Astrocyte of the spinal cord (primary cell): Measurements from ENCODE around the gene DNAI2.

Experiments
- DNase-seq: peaks from one replicate; pipeline ENCODE4 v3.0.0; 2011; ENCODE audit warnings: low read depth, low spot score
- H3K4me3 ChIP-seq: 2 replicates; pipeline ENCODE4 v1.5.1; 2011; ENCODE audit warnings: low read depth, mild to moderate bottlenecking, low read length, moderate library complexity
- in situ Hi-C: cut with HindIII; loops from 2 replicates; pipeline ENCODE4 v1.10.0; 2017; ENCODE audit warnings: low sequenced_read_pairs
- TF ChIP-seq, protein P1 (sequence below): IDR thresholded peaks from 2 replicates; pipeline ENCODE4 v1.5.1; 2012; ENCODE audit warnings: low read depth, mild to moderate bottlenecking, low read length, inconsistent platforms

The DNAI2 gene

DNA sequence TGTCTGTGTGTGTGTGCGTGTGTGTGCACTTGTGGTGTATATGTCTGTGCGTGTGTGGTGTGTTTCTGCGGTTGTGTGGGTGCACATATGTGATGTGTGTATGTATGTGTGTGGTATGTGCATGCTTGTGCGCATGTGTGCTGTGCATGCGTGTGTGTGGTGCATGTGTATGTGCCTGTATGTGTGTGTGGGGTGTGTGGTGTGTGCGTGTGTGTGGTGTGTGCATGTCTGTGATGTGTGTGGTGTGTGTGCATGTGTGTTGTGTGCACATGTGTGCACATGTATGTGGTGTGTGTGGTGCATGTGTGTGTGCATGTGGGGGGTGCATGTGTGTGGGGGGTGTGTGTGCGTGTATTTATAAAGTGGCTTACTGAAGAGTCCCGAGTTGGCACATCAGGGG lies 23.0 kb upstream of the DNAI2 start:
- in situ Hi-C loops: no loop called here

DNA sequence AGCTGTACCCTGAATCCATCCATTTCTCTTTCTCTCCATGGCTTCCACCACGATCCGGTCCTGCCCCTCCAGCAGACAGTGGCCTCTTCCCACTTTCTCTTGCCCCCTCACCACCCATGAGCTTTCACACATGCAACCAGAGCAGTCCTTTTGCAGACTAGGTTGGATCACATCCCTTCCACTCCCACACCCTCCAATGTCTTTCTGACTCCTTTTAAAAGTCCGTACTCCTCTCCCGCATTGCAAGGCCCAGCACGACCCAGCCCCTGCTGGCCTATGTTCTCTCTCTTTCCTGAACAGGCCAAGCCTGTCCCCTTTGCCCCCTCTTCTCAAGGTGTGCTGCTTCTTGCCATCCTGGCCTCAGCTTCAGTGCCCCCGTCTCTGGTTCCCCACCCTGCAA lies 22.5 kb upstream of the DNAI2 start:
- TF ChIP-seq, protein P1, sequence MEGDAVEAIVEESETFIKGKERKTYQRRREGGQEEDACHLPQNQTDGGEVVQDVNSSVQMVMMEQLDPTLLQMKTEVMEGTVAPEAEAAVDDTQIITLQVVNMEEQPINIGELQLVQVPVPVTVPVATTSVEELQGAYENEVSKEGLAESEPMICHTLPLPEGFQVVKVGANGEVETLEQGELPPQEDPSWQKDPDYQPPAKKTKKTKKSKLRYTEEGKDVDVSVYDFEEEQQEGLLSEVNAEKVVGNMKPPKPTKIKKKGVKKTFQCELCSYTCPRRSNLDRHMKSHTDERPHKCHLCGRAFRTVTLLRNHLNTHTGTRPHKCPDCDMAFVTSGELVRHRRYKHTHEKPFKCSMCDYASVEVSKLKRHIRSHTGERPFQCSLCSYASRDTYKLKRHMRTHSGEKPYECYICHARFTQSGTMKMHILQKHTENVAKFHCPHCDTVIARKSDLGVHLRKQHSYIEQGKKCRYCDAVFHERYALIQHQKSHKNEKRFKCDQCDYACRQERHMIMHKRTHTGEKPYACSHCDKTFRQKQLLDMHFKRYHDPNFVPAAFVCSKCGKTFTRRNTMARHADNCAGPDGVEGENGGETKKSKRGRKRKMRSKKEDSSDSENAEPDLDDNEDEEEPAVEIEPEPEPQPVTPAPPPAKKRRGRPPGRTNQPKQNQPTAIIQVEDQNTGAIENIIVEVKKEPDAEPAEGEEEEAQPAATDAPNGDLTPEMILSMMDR: no peak
- DNase-seq: no peak
- in situ Hi-C loops: no loop called here
- H3K4me3 ChIP-seq: no peak overlapping the region

More for the DNA sequence above, 23.0 kb upstream of the DNAI2 start:
- TF ChIP-seq, protein P1: no peak
- no peak for DNase-seq
- H3K4me3 ChIP-seq: no peak overlapping the region

DNA sequence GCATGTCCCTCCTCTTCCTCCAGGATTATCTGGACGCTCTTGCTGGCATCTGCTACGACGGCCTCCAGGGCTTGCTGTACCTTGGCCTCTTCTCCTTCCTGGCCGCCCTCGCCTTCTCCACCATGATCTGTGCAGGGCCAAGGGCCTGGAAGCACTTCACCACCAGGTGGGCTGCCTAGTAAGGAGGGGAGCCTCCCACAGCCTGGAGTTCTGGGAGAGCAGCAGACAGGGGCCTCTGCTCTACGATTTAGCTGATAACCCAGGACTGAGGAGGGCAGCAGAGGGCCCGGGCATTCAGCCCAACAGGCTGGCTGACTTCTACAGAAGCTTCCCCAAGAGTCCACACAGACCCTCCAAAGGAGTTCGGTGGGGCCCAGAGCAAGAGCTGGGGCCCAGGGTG lies 21.8 kb upstream of the DNAI2 start:
- in situ Hi-C loops: no loop called here
- no peak overlapping the region for H3K4me3 ChIP-seq
- TF ChIP-seq, protein P1: no peak
- DNase-seq: no peak

DNA sequence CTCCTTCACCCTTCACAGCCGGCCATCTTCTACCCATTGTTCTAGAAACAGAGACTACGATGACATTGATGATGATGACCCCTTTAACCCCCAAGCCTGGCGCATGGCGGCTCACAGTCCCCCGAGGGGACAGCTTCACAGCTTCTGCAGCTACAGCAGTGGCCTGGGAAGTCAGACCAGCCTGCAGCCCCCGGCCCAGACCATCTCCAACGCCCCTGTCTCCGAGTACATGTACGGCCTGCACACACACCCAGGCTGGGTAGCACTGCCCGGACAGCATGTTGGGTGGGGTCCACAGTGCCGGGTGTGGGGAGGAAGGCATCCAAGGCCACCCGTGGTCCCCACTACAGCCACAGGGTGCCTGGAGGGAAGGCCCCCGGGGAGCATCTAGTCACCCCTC lies 21.0 kb upstream of the DNAI2 start:
- in situ Hi-C loops: no loop called here
- TF ChIP-seq, protein P1: no peak
- no peak for DNase-seq
- H3K4me3 ChIP-seq: no peak overlapping the region

DNA sequence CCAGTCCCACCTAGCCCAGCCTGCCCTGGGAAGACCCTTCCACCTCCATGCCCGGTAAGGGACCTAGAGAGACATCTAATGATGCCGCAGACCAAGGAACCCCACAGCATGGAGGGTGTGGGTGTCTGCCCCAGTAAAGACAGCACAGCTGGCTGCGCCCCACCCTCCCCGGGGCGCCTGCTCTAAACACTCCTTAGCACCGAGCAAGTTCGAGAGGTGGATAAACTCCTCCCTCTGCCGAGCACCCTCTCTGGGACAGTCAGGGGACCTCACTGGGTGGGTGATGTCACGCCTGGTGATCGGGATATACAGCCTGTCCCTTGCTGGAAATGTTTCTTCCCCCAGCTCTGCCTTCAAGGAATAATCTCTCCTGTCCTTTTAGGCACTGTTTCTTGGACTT lies 16.7 kb upstream of the DNAI2 start:
- in situ Hi-C loops: no loop called here
- H3K4me3 ChIP-seq: no peak overlapping the region
- DNase-seq: no peak
- TF ChIP-seq, protein P1: no peak

DNA sequence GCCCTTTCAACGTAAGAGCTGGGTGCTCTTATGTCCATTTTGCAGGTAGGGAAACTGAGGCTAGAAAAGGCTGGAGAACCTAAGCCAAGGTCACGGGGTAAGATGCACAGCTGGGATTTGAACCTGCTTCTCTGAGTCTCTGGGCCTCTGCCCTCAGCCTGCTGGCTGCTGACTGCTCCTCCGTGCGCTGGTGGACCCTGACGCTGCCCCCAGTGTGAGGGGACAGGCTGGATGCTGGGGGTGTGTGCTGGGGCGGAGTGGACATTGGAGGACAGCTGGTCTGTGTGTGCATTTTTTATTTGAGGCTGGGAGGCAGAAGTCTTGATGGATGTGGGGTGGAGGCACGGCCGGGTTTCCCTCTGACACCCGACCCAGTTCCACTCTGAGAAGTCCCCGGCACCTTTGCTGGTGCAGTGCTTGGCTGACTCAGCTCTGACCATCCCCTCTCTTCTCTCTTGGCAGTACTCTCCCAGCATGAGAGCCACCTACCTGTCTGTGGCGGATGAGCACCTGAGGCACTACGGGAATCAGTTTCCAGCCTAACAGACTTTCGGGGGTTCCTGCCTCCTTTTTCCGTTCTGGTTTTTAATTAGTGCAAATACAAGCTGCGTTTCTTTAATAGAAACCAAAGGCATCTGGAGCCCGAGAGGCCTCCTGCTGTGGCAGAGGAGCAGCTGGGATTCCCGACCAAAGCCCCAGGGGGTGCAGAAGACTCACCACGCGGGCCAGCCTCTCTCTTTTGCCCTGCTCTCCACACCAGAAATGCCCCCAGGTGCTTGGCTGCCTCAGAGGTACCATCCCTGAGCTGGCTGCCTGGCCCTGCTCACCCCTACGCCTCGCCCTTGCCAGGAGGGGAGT lies 14.1 kb upstream of the DNAI2 start:
- DNase-seq: no peak
- H3K4me3 ChIP-seq: no peak overlapping the region
- TF ChIP-seq, protein P1: no peak
- in situ Hi-C loops: no loop called here
